Medulla oblongata (tissue), 1 donor: ENCODE data around the gene RABL6.
"Not testable (repeated sequence)": the region's sequence is repeated elsewhere in the genome, so short reads cannot be mapped to it uniquely, and the experiment has no call there.

Source experiments
- DNase-seq: peaks from one replicate; pipeline ENCODE4 v3.0.0-alpha.2; 2015; ENCODE audit errors: extremely low spot score

RABL6 gene

GRCh38 chr9:136857166-136857565, 49.4 kb downstream of the RABL6 start:
- DNase-seq = no peak

- DNase-seq = no peak
Observed at GRCh38 chr9:136857581-136858412, 50.0 kb downstream of the RABL6 start.

- no peak for DNase-seq
Observed at GRCh38 chr9:136858452-136858843, 50.7 kb downstream of the RABL6 start.

- peak; percentile 79 for DNase-seq
Observed at GRCh38 chr9:136858844-136859757, 51.4 kb downstream of the RABL6 start.

GRCh38 chr9:136860529-136860928, 52.8 kb downstream of the RABL6 start:
- no peak for DNase-seq

GRCh38 chr9:136860933-136861873, 53.5 kb downstream of the RABL6 start:
- DNase-seq = no peak

- no peak for DNase-seq
Observed at GRCh38 chr9:136861874-136862457, 54.2 kb downstream of the RABL6 start.

- no peak for DNase-seq
Observed at GRCh38 chr9:136862849-136863622, 55.3 kb downstream of the RABL6 start.

GRCh38 chr9:136863623-136864273, 56.0 kb downstream of the RABL6 start:
- DNase-seq = no peak

- no peak for DNase-seq
Observed at GRCh38 chr9:136865041-136865767, 57.5 kb downstream of the RABL6 start.

- DNase-seq = no peak
Observed at GRCh38 chr9:136865768-136866103, 58.0 kb downstream of the RABL6 start.

- DNase-seq = not testable (repeated sequence)
Observed at GRCh38 chr9:136866898-136867421, 59.2 kb downstream of the RABL6 start.

- DNase-seq = no peak
Observed at GRCh38 chr9:136867480-136867879, 59.7 kb downstream of the RABL6 start.

- DNase-seq = no peak
Observed at GRCh38 chr9:136867917-136868316, 60.2 kb downstream of the RABL6 start.

GRCh38 chr9:136868644-136869043, 60.9 kb downstream of the RABL6 start:
- no peak for DNase-seq

- DNase-seq = not testable (repeated sequence)
Observed at GRCh38 chr9:136869611-136870010, 61.9 kb downstream of the RABL6 start.

GRCh38 chr9:136875155-136875554, 67.4 kb downstream of the RABL6 start:
- DNase-seq = no peak

GRCh38 chr9:136876476-136876875, 68.7 kb downstream of the RABL6 start:
- no peak for DNase-seq

- no peak for DNase-seq
Observed at GRCh38 chr9:136880651-136881050, 72.9 kb downstream of the RABL6 start.
